Activated T-helper 1 cell treated with anti-CD3 and anti-CD28 coated beads, Interleukin-2, amount 50 U/mL, for 16 hours (primary cell): ENCODE results near the gene MTCL3.

Experiments used
- DNase-seq, 2 donors: peaks; one replicate each; pipeline ENCODE4 v3.0.0-alpha.2; 2020; ENCODE audit warnings: low read depth in 1 of 2, low spot score in 1 of 2

The MTCL3 gene

DNA sequence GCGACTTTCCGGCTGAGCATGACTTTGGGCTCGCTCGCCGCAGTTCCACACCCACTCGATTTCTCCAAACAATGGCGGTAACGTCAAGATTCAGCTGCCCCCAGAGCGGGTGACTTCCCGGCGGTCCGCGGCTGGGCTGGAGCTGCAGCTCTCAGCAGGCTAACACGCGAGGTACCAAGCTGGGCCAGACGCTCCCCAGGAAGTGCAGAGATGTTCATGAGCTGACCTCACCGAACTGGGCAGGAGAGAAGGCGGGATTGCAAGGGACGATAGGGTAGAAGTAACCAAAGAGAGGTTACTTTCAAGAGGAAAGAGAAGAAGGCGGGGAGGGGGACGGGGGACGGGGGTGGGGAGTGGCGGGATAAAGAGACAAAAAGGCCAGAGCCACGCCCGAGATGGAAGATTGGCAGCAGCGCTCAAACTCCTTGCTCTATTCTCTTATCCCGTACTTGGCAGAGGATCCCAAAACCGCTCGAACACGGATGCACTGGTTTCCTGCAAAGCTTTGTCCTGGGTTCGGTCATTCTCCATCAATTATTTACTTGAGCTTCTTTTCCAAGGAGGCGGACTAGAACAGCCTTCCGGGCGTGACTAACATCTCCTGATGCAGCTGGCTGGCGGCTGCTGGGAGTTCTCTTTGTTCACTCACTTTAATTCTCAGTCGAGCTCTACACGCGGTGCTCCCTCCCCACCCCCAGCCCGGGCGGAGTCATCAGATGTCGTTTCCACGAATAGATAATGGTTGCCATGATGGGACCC lies at the start of gene MTCL3:
Gene MTCL3, minus strand, starts transcription at position 626 of the 759 bp plus-strand sequence.
- no peak for DNase-seq

DNA sequence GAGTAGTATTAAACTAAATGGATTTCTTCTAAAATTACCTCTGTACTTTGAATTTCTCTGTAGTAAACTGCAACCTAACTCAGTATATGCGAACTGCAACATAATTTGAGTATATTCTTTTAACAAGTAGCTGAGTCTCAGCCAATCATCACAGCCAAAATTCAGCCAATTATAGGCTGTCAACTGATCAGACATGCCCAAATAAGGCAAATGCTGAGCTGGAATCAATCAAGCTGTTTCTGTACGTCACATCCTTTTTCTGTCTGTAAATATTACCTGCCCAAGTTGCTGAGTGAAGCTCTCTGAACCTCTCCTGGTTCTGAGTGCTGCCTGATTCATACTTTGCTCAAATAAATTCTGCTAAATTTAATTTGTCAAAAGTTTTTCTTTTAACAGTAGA lies 48.3 kb upstream of the MTCL3 start:
- DNase-seq = no peak

DNA sequence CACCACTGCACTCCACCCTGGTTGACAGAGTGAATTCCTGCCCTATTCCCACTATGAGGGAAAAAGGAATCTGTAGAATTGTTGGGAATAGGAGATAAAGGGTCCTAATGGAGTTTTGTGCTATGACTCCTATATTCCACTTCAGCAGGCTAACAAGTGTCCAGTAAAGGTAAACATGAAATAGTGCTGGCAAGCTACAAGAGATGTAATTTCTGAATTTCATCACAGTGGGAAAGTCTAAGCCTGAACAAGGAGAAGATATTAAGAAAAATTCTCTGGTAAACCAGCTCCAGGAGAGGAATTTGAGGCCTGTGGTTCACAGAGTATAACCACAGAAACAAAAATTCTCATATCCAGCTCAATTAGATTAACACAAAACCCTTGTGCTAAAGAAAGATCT lies 47.5 kb upstream of the MTCL3 start:
- no peak for DNase-seq

DNA sequence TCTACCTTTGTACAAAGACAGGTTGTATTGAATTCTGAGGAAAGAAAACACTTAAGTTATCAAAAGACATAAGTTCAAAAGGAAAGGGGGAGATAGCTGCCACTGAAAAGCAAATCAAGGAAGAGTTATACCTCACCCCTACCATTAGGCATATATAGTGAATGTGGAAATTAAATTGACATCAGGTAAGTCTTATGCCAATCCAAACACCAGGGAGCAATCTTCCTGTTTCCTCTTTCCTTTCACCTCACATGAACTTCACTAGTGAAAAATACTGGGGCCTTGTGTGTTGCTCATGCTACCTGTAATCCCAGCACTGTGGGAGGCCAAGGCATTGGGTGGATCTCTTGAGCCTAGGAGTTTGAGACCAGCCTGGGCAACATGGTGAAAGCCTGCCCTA lies 47.0 kb upstream of the MTCL3 start:
- DNase-seq = no peak

DNA sequence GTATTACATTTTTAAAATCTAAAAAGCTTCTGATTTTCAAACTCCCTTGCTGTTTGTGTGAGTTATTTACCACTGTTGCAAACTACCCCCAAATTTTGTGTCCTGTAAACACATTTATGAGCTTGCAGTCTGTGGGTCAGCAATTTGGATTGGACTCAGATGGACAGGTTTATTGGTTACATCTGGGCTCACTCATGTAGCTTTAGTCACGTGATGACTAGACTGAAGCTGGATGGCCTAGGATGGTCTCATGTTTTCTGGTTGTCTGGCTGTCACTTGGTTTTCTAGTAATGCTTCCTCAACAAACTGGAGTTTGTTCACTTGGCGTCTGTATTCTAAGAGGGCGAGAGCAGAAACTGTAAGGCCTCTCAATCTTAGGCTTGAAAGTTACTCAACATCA lies 45.6 kb upstream of the MTCL3 start:
- no peak for DNase-seq

DNA sequence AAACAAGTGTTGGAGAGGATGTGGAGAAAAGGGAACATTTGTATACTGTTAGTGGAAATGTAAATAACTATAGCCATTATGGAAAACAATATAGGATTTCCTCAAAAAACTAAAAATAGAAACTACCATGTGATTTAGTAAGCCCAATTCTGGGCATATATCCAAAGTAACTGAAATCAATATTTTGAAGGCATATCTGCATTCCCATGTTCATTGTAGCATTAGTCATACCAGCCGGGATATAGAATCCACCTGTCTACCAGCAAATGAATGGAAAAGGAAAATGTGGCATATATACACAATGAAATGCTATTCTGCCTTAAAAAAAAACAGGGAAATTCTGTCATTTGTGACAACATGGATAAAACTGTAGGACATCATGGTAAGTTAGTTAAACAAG lies 42.5 kb upstream of the MTCL3 start:
- DNase-seq = no peak

DNA sequence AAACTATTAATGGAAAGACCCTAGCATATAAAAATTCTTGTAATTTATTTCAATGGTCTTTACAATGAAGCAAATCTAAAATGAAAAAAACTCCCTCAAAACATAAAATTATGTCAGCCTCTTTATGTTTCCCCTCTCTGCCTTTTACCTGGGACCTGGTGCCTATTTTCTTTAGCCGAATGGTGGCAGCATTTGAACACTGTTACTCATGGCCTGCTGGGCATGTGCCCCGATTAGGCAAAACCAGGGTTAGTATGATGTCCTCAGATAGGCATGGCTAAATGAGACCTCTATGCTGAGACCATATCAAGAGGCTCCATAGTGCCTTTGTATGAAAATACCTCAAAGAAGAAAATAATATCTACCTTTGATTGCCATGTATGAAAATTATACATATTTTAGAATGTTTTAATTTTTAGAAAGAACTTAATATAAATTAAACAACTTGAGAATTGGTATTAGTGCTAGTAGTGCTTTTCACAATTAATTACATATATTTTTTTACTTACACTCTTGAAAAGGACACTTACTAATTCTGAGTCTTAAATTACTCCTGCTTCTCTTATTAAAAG lies 35.4 kb upstream of the MTCL3 start:
- no peak for DNase-seq

DNA sequence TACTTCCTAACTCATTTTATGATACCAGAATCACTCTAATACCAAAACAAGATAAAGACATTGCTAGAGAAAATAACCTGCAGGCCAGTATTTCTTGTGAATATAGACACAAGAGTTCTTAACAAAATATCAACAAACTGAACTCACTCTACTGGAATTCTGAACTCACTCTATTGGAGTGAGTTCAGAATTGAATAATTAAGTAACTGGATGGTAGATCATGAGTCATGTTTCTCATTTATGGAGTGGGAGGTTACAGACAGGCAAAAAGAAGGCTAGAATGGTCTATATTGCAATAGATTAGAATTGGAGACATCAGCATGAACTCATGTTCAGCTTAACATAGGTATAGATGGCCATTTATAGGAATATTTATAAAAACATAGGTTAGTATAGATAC lies 31.3 kb upstream of the MTCL3 start:
- DNase-seq = no peak

DNA sequence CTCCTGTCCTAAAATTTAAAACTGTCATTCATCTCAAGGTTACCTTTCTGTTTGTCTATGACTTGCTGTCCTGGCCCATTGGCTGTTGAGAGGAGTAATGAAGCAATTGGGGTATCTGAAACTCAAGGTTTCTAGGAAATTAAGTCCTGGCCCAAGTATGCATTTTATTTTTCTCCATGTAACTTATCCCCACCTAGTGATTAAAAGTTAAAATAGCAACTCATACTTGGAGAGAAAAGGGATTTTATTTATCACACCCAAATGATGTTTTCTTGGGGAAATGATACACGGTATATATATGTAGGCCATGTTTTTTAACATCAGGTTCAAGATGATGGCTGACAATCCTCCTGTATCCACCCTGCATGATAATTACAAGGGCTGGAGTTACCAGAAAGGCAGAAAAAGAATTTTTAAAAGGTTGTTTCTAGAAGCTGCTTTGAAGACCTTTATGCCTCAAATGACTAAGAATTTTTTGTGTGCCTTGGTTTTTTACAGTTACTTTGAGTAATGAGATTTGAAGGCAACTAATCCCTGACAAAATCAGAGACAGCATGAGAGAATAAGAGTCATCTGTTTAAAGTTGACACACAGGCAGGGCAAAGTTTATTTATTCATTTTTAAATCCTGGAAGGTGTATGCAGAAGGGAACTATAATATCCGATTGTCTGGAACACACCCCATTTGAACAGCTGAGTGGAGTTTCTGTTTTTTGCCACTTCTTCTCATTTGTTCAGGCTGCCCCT lies 28.9 kb upstream of the MTCL3 start:
- no peak for DNase-seq

DNA sequence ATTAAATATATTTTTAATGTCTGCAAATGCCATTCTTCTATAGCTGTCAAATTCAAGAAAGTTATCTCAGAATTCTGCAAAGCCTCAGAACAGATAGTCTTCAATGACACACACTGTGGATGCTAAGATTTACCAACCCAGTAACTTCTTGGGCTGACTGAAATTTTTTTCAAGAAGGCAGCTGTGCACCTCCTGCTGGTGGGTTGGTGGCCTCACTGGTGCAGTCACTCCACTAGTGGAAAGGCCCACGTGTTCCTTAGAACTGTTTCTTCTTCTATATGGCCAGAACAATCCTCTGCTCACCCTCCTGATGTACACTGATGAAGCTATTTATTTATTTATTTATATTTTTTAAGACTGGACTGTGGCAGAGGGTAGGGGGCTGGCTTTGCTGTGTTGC lies 28.1 kb upstream of the MTCL3 start:
- DNase-seq = no peak

DNA sequence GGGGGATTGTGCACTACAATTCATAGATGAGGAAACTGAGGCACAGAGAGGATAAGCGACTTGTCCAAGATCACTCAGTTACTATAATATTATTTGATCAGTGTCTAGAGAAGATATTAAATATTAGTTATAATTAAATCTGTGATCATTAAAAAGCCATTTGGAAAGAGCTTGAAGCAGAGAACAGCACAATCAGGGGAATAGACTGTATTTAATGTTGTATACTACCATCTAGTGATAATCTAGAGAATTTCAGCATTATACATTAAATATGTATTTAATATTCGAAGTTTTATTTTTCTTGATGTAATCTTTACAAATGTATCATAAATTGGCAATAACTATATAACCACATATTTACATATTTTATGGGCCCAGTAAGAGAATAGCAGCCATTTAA lies 20.1 kb upstream of the MTCL3 start:
- DNase-seq = no peak

DNA sequence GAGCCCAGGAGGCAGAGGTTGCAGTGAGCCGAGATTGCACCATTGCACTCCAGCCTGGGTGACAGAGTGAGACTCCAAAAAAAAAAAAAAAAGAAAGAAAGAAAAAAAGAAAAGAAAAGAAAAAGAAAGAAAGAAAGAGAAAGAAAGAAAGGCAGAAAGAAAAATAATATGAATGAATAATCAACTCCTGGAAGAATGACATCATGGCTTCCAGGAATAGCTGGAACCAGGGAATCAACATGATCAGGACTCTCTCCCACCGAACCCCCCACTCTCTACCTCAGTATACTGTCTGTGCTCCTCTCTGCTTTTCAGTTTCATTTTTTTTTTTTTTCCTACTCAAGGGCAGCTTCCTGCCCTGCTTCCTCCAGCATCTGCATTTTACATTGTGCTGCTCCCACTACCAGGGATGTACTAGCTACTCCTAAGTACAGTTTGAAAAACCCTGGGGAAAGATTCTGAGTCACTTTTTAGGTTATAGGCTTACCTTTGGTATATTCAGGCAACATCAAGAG lies 19.7 kb upstream of the MTCL3 start:
- no peak for DNase-seq

DNA sequence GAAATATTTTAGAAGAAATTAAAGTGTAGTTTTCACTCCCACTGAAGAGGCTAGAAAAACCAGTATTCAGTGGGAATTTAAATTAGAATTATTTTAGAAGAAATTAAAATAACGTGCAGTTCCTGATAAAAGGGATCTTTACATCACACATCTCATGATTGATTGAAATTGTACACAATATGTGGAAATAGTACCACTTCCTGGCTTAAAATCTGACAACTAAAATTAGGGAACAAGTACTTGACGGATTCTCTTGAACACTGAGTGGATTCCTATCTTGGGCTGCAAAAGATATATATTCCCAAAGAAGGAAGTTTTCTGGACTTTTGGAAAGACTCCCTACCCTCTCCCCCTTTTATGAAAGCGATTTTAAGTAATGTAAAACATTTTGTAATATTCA lies 14.6 kb upstream of the MTCL3 start:
- DNase-seq = no peak

DNA sequence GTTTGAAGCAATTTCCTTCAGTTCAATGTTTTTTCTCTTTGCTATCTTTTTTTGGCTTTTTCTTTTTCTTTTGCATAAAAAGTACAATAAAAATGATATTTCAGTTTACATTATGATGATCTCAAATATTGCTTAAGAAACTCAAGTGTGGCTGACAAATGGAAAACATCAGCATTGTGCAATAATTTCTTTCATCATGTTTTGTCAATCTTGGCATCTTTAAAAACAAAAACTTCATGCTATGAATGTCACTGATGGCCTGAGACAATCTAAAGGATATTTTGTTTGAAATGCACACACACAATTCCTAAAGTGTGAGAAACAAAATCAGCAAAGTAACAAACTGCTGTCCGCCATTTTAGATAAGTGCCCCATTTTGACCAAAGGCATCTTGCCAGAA lies 13.9 kb upstream of the MTCL3 start:
- DNase-seq = no peak

DNA sequence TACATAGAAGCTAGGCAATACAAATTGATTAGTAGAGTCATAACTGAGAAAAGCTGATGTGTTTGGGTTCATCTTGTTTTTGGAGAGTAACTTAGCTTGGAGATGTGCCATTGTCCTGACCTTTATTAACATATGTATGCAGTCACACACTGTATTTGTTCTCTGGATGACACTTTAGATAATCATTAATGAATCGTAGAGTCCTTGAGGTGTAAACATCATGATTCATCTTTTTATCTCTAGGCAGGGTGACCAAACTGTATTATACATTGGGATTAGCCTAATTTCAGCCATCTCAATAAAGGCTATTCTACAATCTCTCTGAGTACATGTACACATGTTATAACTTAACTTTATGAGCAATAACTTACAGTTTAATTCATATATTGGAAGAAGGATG lies 3.6 kb upstream of the MTCL3 start:
- DNase-seq = no peak

DNA sequence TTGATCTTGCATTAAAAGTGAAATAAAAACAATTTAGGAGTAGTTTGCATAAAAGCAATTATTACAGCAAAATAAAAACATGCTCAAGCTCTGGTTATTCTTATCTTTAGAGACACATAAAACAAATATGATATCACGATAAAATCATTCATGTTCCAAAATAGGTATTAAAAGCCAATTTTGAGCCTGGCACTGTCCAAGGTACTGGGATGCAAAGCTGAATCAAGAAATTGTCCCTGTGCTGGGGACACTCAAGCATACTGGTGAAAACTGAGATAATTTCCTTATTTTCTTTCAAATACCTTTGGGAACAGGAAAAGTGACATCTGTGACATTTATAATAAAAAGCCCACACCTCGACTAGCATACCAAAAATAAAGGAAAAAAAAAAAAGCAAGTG lies 931 bp upstream of the MTCL3 start:
- no peak for DNase-seq

DNA sequence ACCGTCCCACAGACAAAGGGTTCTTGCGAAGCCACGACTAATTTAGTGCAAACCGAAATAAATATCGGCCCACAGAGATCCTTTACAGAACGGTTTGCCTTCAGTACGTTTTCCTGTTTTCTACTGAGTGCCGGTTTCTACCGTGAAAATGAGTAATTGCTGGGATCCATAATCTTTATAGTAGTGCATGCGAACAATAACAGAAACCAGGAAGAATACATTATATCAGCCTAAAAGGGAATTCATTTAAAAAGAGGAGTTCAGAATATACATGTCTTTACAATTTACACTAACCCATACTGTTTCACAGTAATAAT lies 292 bp upstream of the MTCL3 start:
- DNase-seq = no peak

DNA sequence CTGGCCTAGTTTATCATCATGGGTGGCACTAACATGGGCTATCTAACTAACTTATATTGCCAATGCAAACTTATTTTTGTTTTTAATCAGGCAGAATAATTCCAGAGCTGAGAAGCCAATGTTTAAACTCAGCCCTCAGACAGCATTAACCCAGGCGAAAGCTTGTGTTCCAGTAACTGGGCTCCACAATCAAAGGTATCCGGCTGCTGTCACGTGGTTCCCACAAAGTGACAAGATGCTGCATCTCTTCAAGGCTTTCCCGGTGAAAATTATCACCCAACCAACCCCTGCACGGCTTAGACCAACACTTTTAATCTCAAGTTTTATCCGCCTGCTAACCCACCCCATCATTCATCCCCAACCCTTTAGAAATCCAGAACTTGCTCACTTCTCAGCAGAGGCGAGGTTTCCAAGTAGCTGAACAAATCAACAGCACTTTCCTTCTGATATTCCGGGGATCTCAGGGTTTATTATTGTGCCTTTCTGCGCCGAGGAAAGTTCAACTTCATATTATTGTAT lies 885 bp downstream of the MTCL3 start:
- DNase-seq = no peak

DNA sequence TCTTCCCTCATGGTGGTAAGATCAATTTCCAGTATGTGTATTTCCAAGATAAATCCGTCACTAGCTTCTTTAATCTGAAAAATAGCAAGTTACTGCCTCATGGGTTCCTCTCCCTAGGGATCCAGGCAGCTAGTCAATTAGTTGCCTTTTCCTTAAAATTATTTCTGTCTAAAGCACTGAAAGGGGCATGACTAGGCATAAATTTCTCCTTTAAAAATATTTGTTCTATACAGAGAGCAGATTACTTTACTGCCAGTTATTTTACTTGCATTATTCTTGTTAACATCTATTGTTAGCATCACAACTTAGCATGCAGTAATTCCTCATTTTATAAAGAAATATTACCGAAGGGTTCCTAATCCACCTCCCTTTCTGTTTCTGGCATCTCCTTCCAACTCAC lies 1.4 kb downstream of the MTCL3 start:
- DNase-seq = no peak

DNA sequence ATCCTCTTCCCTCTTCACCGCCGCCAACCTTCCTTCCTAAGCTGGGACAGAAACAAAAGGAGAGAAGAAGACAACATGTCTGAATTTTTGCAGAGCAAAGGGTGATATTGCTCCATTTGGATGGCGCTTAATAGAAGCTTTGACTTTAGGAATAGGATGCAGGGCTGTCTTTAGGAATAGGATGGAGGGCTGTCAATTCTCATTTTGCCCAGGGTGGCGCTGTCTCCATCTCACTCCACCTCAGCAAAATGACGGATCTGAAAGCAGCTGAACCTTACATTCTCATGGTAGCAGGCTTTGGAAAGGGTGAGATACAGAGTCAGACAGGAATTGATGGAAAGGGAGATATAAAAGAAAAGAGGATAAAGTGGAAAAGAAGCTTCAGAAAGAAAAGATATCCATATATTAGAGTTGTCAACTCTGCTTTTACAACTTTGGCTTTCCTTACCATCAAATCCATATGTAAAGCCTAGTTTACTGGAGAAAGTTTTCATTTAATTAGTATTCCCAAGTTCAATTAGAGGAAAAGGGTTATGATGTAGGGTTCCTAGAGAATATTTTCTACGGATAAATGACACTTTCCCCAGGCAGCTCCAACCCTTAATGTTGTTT lies 2.4 kb downstream of the MTCL3 start:
- DNase-seq = no peak

DNA sequence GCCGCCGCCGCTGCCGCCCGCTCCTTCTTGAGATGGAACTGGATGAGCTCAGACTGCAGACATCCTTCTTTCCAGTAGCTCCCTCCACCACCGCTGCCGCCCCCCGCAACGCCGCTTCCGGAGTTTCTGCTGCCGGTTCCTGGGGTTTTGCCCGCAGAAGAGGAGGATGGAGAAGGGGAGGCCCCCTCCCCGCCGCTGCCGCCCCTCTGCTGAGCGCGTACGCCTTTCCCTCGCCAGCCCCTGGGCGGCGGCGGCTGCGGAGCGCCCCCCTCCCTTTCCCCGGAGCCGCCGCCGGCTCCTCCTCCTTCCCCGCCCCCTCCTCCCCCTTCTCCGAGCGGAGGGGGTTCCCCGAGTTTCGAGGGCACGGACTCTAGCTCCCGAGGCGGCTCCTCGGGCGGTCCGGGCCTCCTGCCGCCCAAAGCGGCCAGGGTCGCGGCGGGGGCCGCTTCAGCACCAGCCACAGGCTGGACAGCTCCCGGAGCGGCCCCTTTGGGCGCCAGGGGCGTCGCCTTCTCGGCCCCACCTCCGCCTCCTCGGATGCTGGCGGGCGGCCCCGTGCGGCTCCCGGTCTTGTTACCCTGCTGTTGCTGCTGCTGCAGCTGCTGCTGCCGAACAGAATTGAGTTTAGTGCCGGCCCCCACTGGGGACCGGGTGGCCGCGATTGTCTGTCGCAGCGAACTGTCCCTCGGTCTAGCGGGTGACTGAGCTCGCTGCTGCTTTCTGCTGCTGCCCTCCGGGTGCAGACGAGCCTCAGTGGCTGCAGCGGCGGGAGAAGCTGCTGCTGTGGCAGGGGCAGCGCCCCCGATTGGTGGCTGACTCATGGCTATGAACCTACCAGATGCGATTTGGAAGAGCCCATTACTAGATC lies 3.1 kb downstream of the MTCL3 start:
- DNase-seq = peak; percentile 49 to 55
